Measurements from ENCODE around the gene TNFSF12. TPM values are rescaled to one million over a fixed set of nuclear protein-coding genes. Genes with fewer than 3 reads are reported as not detected.

TNFSF12 gene
- total RNA-seq, 1 experiment from 2014 or later = 7.1 TPM

- no peaks in the 10 kb centered on the region for H3K4me1 ChIP-seq (ENCODE audit: insufficient read depth, low read length)
- H3K23me2 ChIP-seq (ENCODE audit: insufficient read length, low read depth, low read length, poor library complexity, severe bottlenecking) = no peaks in the 10 kb centered on the region
- Mint-ChIP-seq H3K4me1 (no peaks in the 10 kb centered on the region), H3K4me3 (no peak overlapping the region), H3K9me3 (no peaks in the 10 kb centered on the region), H3K27ac (no peak overlapping the region), H3K36me3 (ENCODE audit: insufficient read depth in 1 of 3, low read depth in 3 of 3) (peaks cover 68 to 93% (median 89%) of the 10 kb centered on the region in 3 experiments), H3K27me3 (ENCODE audit: low read depth) (no peaks in the 10 kb centered on the region)
- H3K9ac ChIP-seq (ENCODE audit: extremely low read depth, insufficient read length, low read length) = no peak overlapping the region
- H2BK20ac ChIP-seq (ENCODE audit: low read depth, low read length, poor library complexity, severe bottlenecking) = no peak overlapping the region
- H2BK120ac ChIP-seq (ENCODE audit: low read depth, low read length, poor library complexity, severe bottlenecking) = no peak overlapping the region
- H3K14ac ChIP-seq (ENCODE audit: insufficient read depth, low read length) = no peak overlapping the region
- DNase-seq = no peak
- no peak overlapping the region for H4K91ac ChIP-seq (ENCODE audit: insufficient read length, low read depth, low read length)
- no CpG with 5 or more reads among the region's 20 CpGs for WGBS (ENCODE audit: extremely low coverage, insufficient read length, low lambda C conversion rate)
- no peak overlapping the region for H4K8ac ChIP-seq (replicated peaks; ENCODE audit: insufficient read length, low read depth, low read length)
- no peak overlapping the region for H3K23ac ChIP-seq (ENCODE audit: insufficient read length, low read depth, low read length)
- H2AFZ ChIP-seq (ENCODE audit: low read length) = no peak overlapping the region
- no peak overlapping the region for H2BK5ac ChIP-seq (ENCODE audit: insufficient read length, low read length)
- H3K27ac ChIP-seq (ENCODE audit: insufficient read length, low read depth, low read length) = no peak overlapping the region
- no peak overlapping the region for H3T11ph ChIP-seq (ENCODE audit: low read length)
- no peaks in the 10 kb centered on the region for H4K20me1 ChIP-seq (ENCODE audit: control insufficient read depth, insufficient read depth, insufficient read length)
- no peaks in the 10 kb centered on the region for H3K27me3 ChIP-seq (ENCODE audit: insufficient read depth, low read length)
- no peak overlapping the region for H2BK12ac ChIP-seq (ENCODE audit: insufficient read length, low read depth, low read length)
- no peak overlapping the region for H2AK5ac ChIP-seq (ENCODE audit: insufficient read length, low read length)
- H3K4me2 ChIP-seq (ENCODE audit: insufficient read depth, insufficient read length, low read length) = no peak overlapping the region
- no peak overlapping the region for H2BK15ac ChIP-seq (ENCODE audit: low read depth, low read length)
- 0 out of 2 replicates have a peak, but pooled peaks cover 1% of the 10 kb centered on the region for H3K79me2 ChIP-seq (ENCODE audit: insufficient read depth, low read length)
- H4K5ac ChIP-seq (ENCODE audit: insufficient read length, low read depth, low read length) = no peak overlapping the region
- no peaks in the 10 kb centered on the region for H3K79me1 ChIP-seq (ENCODE audit: insufficient read depth, low read depth, low read length, poor library complexity, severe bottlenecking)
- no peaks in the 10 kb centered on the region for H3K9me3 ChIP-seq (ENCODE audit: control insufficient read depth, low read depth, low read length)
- no peak overlapping the region for H3K56ac ChIP-seq (ENCODE audit: insufficient read length, low read depth, low read length)
- H3K4ac ChIP-seq (ENCODE audit: low read depth, low read length) = no peak overlapping the region
- H3K18ac ChIP-seq (ENCODE audit: insufficient read length, low read depth, low read length) = no peak overlapping the region
- no peak for TF ChIP-seq CTCF (conservative IDR thresholded peaks at IDR 0.05)
These were observed 46.5 kb upstream of the TNFSF12 start for GRCh38 chr17:7502171-7502847.

Measured in H9 (cell line).